ENCODE measurements around the gene SMYD3.

Gene SMYD3

GRCh38 chr1:246012341-246012740 is 494.7 kb downstream of the SMYD3 start:
- TF ChIP-seq REST (IDR thresholded peaks at IDR 0.05; ENCODE audit: insufficient read depth in 1 of 2, low read depth in 2 of 2, low read length in 2 of 2), result no peak
- no peak for TF ChIP-seq TAF1 (IDR thresholded peaks at IDR 0.05; ENCODE audit: borderline replicate concordance, insufficient read depth, low read length)
- TF ChIP-seq POLR2AphosphoS5 (IDR thresholded peaks at IDR 0.05; ENCODE audit: low read depth, low read length), result no peak
- no peak for TF ChIP-seq SIN3A (IDR thresholded peaks at IDR 0.05; ENCODE audit: borderline replicate concordance, insufficient read depth, low read length)
- no peak for TF ChIP-seq FOXP2 (optimal IDR thresholded peaks at IDR 0.05; ENCODE audit: borderline replicate concordance, extremely low read depth, extremely low read length, insufficient read depth)

- TF ChIP-seq SIN3A (IDR thresholded peaks at IDR 0.05; ENCODE audit: borderline replicate concordance, insufficient read depth, low read length), result no peak
Measured at GRCh38 chr1:246010386-246010785, 496.7 kb downstream of the SMYD3 start.

GRCh38 chr1:246008363-246008831 is 498.7 kb downstream of the SMYD3 start:
- no peak for TF ChIP-seq REST (IDR thresholded peaks at IDR 0.05; ENCODE audit: insufficient read depth in 1 of 2, low read depth in 2 of 2, low read length in 2 of 2)
- no peak for TF ChIP-seq TAF1 (IDR thresholded peaks at IDR 0.05; ENCODE audit: borderline replicate concordance, insufficient read depth, low read length)
- TF ChIP-seq SIN3A (IDR thresholded peaks at IDR 0.05; ENCODE audit: borderline replicate concordance, insufficient read depth, low read length), result no peak
- no peak for TF ChIP-seq FOXP2 (optimal IDR thresholded peaks at IDR 0.05; ENCODE audit: borderline replicate concordance, extremely low read depth, extremely low read length, insufficient read depth)
- TF ChIP-seq POLR2AphosphoS5 (IDR thresholded peaks at IDR 0.05; ENCODE audit: low read depth, low read length), result no peak

- TF ChIP-seq FOXP2 (optimal IDR thresholded peaks at IDR 0.05; ENCODE audit: borderline replicate concordance, extremely low read depth, extremely low read length, insufficient read depth) (no peak), SIN3A (IDR thresholded peaks at IDR 0.05; ENCODE audit: borderline replicate concordance, insufficient read depth, low read length) (no peak), TAF1 (IDR thresholded peaks at IDR 0.05; ENCODE audit: borderline replicate concordance, insufficient read depth, low read length) (no peak), REST (IDR thresholded peaks at IDR 0.05; ENCODE audit: insufficient read depth in 1 of 2, low read depth in 2 of 2, low read length in 2 of 2) (no peak), POLR2AphosphoS5 (IDR thresholded peaks at IDR 0.05; ENCODE audit: low read depth, low read length) (no peak)
Measured at GRCh38 chr1:246005067-246005466, 502.0 kb downstream of the SMYD3 start.

GRCh38 chr1:246004301-246004700 is 502.8 kb downstream of the SMYD3 start:
- no peak for TF ChIP-seq POLR2AphosphoS5 (IDR thresholded peaks at IDR 0.05; ENCODE audit: low read depth, low read length)
- TF ChIP-seq SIN3A (IDR thresholded peaks at IDR 0.05; ENCODE audit: borderline replicate concordance, insufficient read depth, low read length), result no peak
- no peak for TF ChIP-seq REST (IDR thresholded peaks at IDR 0.05; ENCODE audit: insufficient read depth in 1 of 2, low read depth in 2 of 2, low read length in 2 of 2)
- no peak for TF ChIP-seq FOXP2 (optimal IDR thresholded peaks at IDR 0.05; ENCODE audit: borderline replicate concordance, extremely low read depth, extremely low read length, insufficient read depth)
- no peak for TF ChIP-seq TAF1 (IDR thresholded peaks at IDR 0.05; ENCODE audit: borderline replicate concordance, insufficient read depth, low read length)
